Parathyroid adenoma (tissue), 2 donors: ENCODE results near the gene RASAL2.
A peak's percentile ranks its signal among the peaks of the same experiment; 100 is the strongest.

Source experiments
- H2AFZ ChIP-seq: fragments of 300-600 bp; sonication (generic); one replicate; pipeline ENCODE4 v1.7.0; 2017; ENCODE audit warnings: antibody characterized with exemption, mild to moderate bottlenecking
- H3K27ac ChIP-seq: fragments of 300-600 bp; sonication (generic); one replicate; pipeline ENCODE4 v1.7.0; 2017
- H3K27me3 ChIP-seq: fragments of 300-600 bp; sonication (generic); one replicate; pipeline ENCODE4 v1.7.0; 2017; ENCODE audit warnings: low read length; ENCODE audit not compliant: control insufficient read depth, insufficient read depth
- H3K36me3 ChIP-seq: fragments of 300-600 bp; sonication (generic); one replicate; pipeline ENCODE4 v1.7.0; 2017; ENCODE audit warnings: low read length; ENCODE audit not compliant: control insufficient read depth, insufficient read depth
- H3K4me1 ChIP-seq: fragments of 300-600 bp; sonication (generic); one replicate; pipeline ENCODE4 v1.7.0; 2017; ENCODE audit warnings: control low read depth
- H3K4me2 ChIP-seq: fragments of 300-600 bp; sonication (generic); one replicate; pipeline ENCODE4 v1.7.0; 2017; ENCODE audit warnings: low read length
- H3K4me3 ChIP-seq: fragments of 300-600 bp; sonication (generic); one replicate; pipeline ENCODE4 v1.7.0; 2017; ENCODE audit warnings: low read depth, low read length
- H3K79me2 ChIP-seq: fragments of 300-600 bp; sonication (generic); one replicate; pipeline ENCODE4 v1.7.0; 2017; ENCODE audit warnings: control low read depth
- H3K9ac ChIP-seq: fragments of 300-600 bp; sonication (generic); one replicate; pipeline ENCODE4 v1.7.0; 2017; ENCODE audit warnings: mild to moderate bottlenecking
- H3K9me3 ChIP-seq: fragments of 300-600 bp; sonication (generic); one replicate; pipeline ENCODE4 v1.7.0; 2017; ENCODE audit warnings: low read length; ENCODE audit not compliant: control insufficient read depth
- TF ChIP-seq, protein P1 (sequence below): fragments of 300-600 bp; sonication (generic); IDR thresholded peaks from one replicate; pipeline ENCODE4 v1.7.0; 2017; ENCODE audit warnings: antibody characterized with exemption, mild to moderate bottlenecking
- donor health status: primary hyperparathyroidism.

Gene RASAL2

DNA sequence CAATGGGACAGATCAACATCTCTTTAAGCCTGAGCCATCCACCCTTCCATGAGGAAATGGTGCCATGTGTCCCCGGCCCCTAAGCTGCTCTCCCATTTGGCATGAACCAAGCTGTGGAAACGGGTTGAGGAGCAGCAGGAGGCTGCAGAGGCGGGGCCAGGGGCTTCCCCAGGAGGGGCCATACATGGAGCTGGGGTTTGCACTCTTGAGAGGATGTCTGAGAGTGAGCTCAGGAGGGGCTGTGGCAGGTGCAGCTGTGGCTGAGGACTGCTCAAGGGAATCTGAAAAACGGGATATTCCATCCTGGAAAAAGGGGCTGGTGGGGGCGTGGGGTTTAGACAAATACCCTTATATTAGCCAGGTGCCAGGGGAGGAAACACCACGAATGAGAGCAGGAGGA, 409.9 kb downstream of the RASAL2 start:
- Histone ChIP-seq H3K79me2 (no peaks in the 10 kb centered on the region), H3K27ac (no peak overlapping the region), H2AFZ (no peak overlapping the region), H3K36me3 (no peaks in the 10 kb centered on the region), H3K4me1 (no peaks in the 10 kb centered on the region), H3K9me3 (no peaks in the 10 kb centered on the region), H3K27me3 (no peaks in the 10 kb centered on the region), H3K9ac (no peak overlapping the region), H3K4me3 (no peak overlapping the region), H3K4me2 (no peak overlapping the region)
- TF ChIP-seq, protein P1, sequence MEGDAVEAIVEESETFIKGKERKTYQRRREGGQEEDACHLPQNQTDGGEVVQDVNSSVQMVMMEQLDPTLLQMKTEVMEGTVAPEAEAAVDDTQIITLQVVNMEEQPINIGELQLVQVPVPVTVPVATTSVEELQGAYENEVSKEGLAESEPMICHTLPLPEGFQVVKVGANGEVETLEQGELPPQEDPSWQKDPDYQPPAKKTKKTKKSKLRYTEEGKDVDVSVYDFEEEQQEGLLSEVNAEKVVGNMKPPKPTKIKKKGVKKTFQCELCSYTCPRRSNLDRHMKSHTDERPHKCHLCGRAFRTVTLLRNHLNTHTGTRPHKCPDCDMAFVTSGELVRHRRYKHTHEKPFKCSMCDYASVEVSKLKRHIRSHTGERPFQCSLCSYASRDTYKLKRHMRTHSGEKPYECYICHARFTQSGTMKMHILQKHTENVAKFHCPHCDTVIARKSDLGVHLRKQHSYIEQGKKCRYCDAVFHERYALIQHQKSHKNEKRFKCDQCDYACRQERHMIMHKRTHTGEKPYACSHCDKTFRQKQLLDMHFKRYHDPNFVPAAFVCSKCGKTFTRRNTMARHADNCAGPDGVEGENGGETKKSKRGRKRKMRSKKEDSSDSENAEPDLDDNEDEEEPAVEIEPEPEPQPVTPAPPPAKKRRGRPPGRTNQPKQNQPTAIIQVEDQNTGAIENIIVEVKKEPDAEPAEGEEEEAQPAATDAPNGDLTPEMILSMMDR = no peak

DNA sequence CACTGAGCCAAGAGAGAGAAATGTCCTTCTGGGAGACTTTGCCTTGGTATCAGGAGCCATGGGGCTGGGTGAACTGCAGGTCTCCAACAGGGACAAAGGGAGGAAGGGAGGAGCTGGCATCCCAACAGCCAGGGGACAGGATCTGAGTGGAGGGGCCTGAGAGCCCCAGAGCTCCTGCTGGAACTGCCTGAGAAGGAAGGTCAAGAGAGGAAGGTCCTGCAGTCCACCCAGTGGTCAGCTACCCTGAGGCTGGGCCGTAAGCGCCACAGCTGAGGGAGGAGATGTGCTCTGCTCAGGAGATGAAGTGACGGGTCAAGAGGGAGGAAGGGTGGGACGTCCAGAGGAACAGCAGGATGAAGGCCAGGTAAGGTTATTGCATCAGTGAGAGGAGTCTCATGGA, 410.4 kb downstream of the RASAL2 start:
- Histone ChIP-seq H3K9ac (no peak overlapping the region), H3K79me2 (no peaks in the 10 kb centered on the region), H3K4me1 (no peaks in the 10 kb centered on the region), H3K27ac (no peak overlapping the region), H3K36me3 (no peaks in the 10 kb centered on the region), H3K4me3 (no peak overlapping the region), H2AFZ (no peak overlapping the region), H3K27me3 (no peaks in the 10 kb centered on the region), H3K4me2 (no peak overlapping the region), H3K9me3 (no peaks in the 10 kb centered on the region)
- TF ChIP-seq, protein P1 = no peak

DNA sequence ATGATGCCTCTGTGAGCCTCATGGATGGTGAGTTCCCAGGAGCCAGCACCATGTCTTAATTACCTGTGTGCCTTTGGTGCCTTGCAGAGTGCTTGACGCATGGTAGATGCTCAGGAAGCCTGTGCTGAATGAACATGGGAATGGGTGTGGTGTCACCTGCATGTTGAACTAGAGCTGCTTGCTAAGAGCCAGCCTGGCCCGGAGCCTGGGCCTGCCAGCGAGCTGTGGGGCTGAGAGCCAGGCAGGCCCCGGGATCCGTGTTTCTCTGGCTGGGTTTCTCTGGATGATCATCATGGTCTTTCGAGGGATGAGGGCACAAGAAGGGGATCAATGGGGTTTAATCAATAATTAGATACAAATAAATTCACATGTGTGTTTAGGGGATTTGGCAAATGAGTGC, 412.3 kb downstream of the RASAL2 start:
- H3K4me1 ChIP-seq = no peaks in the 10 kb centered on the region
- no peaks in the 10 kb centered on the region for H3K79me2 ChIP-seq
- H3K4me2 ChIP-seq = no peak overlapping the region
- TF ChIP-seq, protein P1 = no peak
- H3K9ac ChIP-seq = no peak overlapping the region
- no peak overlapping the region for H2AFZ ChIP-seq
- no peaks in the 10 kb centered on the region for H3K27me3 ChIP-seq
- no peaks in the 10 kb centered on the region for H3K9me3 ChIP-seq
- no peaks in the 10 kb centered on the region for H3K36me3 ChIP-seq
- no peak overlapping the region for H3K27ac ChIP-seq
- no peak overlapping the region for H3K4me3 ChIP-seq

DNA sequence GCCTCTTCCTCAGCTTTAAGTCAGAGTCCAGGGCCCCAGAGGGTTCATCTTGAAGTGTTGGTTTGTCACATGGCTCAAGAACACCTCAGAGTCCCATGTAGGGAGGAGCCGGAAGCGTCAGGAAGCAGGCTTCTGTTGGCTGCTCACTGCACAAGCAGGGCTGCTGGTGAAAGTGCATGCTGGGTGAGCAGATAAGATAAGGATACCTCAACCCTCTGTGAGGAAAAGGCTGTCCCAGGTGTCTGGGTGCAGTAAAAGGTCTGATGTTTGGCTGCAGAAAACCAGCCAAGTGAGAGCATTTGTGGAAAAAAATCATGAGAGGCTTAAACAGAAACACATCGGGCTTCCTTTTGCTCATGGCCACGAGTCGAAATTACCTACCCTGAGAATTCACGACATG, 412.8 kb downstream of the RASAL2 start:
- no peak overlapping the region for H3K27ac ChIP-seq
- no peaks in the 10 kb centered on the region for H3K79me2 ChIP-seq
- H3K36me3 ChIP-seq = no peaks in the 10 kb centered on the region
- H3K27me3 ChIP-seq = no peaks in the 10 kb centered on the region
- H3K4me1 ChIP-seq = no peaks in the 10 kb centered on the region
- no peak overlapping the region for H3K4me2 ChIP-seq
- no peak overlapping the region for H2AFZ ChIP-seq
- TF ChIP-seq, protein P1 = no peak
- no peak overlapping the region for H3K9ac ChIP-seq
- no peaks in the 10 kb centered on the region for H3K9me3 ChIP-seq
- H3K4me3 ChIP-seq = no peak overlapping the region

DNA sequence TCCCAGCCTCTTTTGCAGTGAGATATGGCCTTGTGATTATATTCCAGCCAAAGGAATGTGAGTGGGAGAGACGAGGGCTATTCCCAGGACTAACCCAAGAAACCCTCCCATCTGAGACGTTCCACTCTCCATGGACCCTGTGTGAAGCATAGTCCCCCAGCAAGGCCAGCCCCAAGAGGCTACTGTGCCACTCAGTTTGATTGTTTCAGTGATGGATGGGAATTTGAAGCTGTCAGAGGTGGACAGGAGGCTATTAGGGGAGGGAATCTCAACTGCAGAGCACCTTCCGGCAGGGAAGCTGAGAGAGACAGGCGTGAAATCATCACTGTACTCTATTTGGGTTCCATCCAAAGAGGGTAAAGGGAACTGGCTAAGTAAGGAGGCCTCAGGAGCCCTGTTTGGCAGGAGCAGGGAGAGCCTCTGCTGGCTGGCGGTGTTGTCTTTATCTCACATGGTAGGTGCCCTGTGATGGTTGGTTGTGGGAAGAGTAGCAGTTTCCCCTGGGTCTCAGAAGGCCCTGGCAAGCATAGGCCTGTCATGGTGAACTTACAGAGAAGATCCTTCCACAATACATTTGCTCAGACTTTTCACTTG, 415.6 kb downstream of the RASAL2 start:
- H3K9ac ChIP-seq = no peak overlapping the region
- H3K4me2 ChIP-seq = no peak overlapping the region
- peaks cover 2% of the 10 kb centered on the region for H3K4me1 ChIP-seq
- H3K79me2 ChIP-seq = no peaks in the 10 kb centered on the region
- H2AFZ ChIP-seq = peak overlapping the region; percentile 25
- no peaks in the 10 kb centered on the region for H3K27me3 ChIP-seq
- no peak overlapping the region for H3K27ac ChIP-seq
- TF ChIP-seq, protein P1 = no peak
- no peaks in the 10 kb centered on the region for H3K9me3 ChIP-seq
- H3K4me3 ChIP-seq = no peak overlapping the region
- no peaks in the 10 kb centered on the region for H3K36me3 ChIP-seq
